WTC11 (cell line): ENCODE results near the gene PRRT4. TPM values are rescaled to one million over a fixed set of nuclear protein-coding genes. Genes with fewer than 3 reads are reported as not detected.
A peak's percentile ranks its signal among the peaks of the same experiment; 100 is the strongest.

Source experiments
- EMX1 ChIP-seq: fragments of 250-450 bp; sonication (Bioruptor Pico); IDR thresholded peaks from 2 replicates; pipeline ENCODE4 v1.8.0; 2021; ENCODE audit warnings: mild to moderate bottlenecking
- ETV6 ChIP-seq: sonication (generic); formaldehyde crosslinking; IDR thresholded peaks from 2 replicates; pipeline ENCODE4 v1.8.1; 2022; ENCODE audit warnings: mild to moderate bottlenecking, missing genetic modification reagents
- JUN ChIP-seq: sonication (generic); formaldehyde crosslinking; IDR thresholded peaks from 2 replicates; pipeline ENCODE4 v1.8.0; 2023; ENCODE audit warnings: mild to moderate bottlenecking, missing genetic modification reagents
- NR1H2 ChIP-seq: sonication (generic); formaldehyde crosslinking; IDR thresholded peaks from 2 replicates; pipeline ENCODE4 v1.9.0; 2021; ENCODE audit warnings: mild to moderate bottlenecking, moderate library complexity, missing genetic modification reagents
- NR3C1 ChIP-seq: sonication (generic); formaldehyde crosslinking; conservative IDR thresholded peaks from 2 replicates; pipeline ENCODE4 v1.8.1; 2023; ENCODE audit warnings: low read depth, mild to moderate bottlenecking, missing genetic modification reagents
- OVOL2 ChIP-seq: fragments of 250-450 bp; sonication (Bioruptor Pico); IDR thresholded peaks from 2 replicates; pipeline ENCODE4 v1.9.0; 2021; ENCODE audit warnings: mild to moderate bottlenecking, borderline replicate concordance
- PRRX2 ChIP-seq: fragments of 250-450 bp; sonication (Bioruptor Pico); IDR thresholded peaks from 2 replicates; pipeline ENCODE4 v1.8.0; 2021; ENCODE audit warnings: mild to moderate bottlenecking
- TEAD1 ChIP-seq: sonication (generic); formaldehyde crosslinking; IDR thresholded peaks from 2 replicates; pipeline ENCODE4 v1.8.0; 2022; ENCODE audit warnings: mild to moderate bottlenecking, missing genetic modification reagents
- total RNA-seq: library from RNA; stranded (reverse); gene quantifications from 3 replicates; pipeline ENCODE4 v1.2.3, GENCODE V29; 2021
- TF ChIP-seq, protein P1 (sequence below): fragments of 200-600 bp; IDR thresholded peaks from 2 replicates; pipeline ENCODE4 v1.8.0; 2022; ENCODE audit warnings: antibody characterized with exemption
- TF ChIP-seq, protein P2 (sequence below): sonication (generic); formaldehyde crosslinking; IDR thresholded peaks from 2 replicates; pipeline ENCODE4 v1.8.0; 2023; ENCODE audit warnings: mild to moderate bottlenecking, missing genetic modification reagents
- TF ChIP-seq, protein P3 (sequence below): sonication (generic); formaldehyde crosslinking; IDR thresholded peaks from 2 replicates; pipeline ENCODE4 v1.8.0; 2023; ENCODE audit warnings: missing genetic modification reagents
- TF ChIP-seq, protein P4 (sequence below): sonication (generic); formaldehyde crosslinking; IDR thresholded peaks from 2 replicates; pipeline ENCODE4 v1.8.1; 2023; ENCODE audit warnings: mild to moderate bottlenecking, missing genetic modification reagents
- TF ChIP-seq, protein P5 (sequence below): sonication (generic); formaldehyde crosslinking; conservative IDR thresholded peaks from 2 replicates; pipeline ENCODE4 v1.8.1; 2023; ENCODE audit warnings: mild to moderate bottlenecking, low read depth, missing genetic modification reagents, moderate library complexity
- TF ChIP-seq, protein P6 (sequence below): sonication (generic); formaldehyde crosslinking; conservative IDR thresholded peaks from 2 replicates; pipeline ENCODE4 v1.8.1; 2022; ENCODE audit warnings: mild to moderate bottlenecking, missing genetic modification reagents
- TF ChIP-seq, protein P7 (sequence below): sonication (generic); formaldehyde crosslinking; IDR thresholded peaks from 2 replicates; pipeline ENCODE4 v1.8.1; 2023; ENCODE audit warnings: mild to moderate bottlenecking, missing genetic modification reagents, moderate library complexity
- TF ChIP-seq, protein P8 (sequence below): sonication (generic); formaldehyde crosslinking; IDR thresholded peaks from 2 replicates; pipeline ENCODE4 v1.8.1; 2023; ENCODE audit warnings: mild to moderate bottlenecking, missing genetic modification reagents, moderate library complexity

The PRRT4 gene
- total RNA-seq, 1 experiment from 2014 or later, result 1.2 TPM

DNA sequence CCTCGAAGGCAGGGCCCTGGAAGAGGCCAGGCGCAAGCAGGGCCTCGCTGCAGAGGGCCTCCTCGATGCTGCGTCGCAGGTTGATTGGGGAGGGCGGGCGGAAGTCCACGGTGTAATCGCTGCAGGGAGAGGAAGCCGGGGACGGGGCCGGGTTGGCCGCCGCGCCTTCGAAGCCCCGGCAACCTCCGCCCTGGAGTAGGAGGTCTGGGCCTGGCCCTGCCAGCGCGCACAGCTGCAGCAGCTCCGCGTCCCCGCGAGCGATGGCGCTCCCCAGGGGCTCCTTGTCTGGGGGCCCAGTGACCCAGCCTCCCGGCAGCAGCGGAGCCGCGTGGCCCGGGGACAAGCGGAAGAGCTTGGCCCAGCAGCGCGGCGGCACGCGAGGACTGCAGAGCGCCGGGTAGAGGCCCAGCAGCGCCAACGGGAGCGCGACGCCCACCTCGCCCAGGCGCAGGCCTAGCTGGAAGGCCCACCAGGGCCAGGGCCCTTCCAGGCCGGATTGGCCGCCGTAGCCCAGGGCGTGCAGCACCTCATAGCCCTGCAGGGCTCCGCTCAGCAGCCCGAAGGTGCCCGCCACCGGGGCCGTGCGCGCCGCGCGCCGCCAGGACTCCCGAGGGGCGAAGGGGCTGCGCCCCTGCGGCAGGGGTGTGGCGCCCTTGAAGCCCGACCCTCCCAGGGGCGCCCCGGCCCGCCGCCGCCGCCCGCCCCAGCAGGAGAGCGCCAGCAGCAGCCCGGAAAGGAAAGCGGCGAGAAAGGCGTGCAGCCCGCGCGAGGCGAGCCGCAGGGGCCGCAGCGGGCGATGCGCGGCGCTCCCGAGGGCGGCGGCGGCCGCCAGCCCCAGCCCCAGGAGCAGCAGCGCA lies 10.0 kb downstream of the PRRT4 start (continued):
- TF ChIP-seq, protein P1, sequence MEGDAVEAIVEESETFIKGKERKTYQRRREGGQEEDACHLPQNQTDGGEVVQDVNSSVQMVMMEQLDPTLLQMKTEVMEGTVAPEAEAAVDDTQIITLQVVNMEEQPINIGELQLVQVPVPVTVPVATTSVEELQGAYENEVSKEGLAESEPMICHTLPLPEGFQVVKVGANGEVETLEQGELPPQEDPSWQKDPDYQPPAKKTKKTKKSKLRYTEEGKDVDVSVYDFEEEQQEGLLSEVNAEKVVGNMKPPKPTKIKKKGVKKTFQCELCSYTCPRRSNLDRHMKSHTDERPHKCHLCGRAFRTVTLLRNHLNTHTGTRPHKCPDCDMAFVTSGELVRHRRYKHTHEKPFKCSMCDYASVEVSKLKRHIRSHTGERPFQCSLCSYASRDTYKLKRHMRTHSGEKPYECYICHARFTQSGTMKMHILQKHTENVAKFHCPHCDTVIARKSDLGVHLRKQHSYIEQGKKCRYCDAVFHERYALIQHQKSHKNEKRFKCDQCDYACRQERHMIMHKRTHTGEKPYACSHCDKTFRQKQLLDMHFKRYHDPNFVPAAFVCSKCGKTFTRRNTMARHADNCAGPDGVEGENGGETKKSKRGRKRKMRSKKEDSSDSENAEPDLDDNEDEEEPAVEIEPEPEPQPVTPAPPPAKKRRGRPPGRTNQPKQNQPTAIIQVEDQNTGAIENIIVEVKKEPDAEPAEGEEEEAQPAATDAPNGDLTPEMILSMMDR, result no peak
- no peak for TF ChIP-seq PRRX2 (CRISPR knock-in tag)
- TF ChIP-seq, protein P2, sequence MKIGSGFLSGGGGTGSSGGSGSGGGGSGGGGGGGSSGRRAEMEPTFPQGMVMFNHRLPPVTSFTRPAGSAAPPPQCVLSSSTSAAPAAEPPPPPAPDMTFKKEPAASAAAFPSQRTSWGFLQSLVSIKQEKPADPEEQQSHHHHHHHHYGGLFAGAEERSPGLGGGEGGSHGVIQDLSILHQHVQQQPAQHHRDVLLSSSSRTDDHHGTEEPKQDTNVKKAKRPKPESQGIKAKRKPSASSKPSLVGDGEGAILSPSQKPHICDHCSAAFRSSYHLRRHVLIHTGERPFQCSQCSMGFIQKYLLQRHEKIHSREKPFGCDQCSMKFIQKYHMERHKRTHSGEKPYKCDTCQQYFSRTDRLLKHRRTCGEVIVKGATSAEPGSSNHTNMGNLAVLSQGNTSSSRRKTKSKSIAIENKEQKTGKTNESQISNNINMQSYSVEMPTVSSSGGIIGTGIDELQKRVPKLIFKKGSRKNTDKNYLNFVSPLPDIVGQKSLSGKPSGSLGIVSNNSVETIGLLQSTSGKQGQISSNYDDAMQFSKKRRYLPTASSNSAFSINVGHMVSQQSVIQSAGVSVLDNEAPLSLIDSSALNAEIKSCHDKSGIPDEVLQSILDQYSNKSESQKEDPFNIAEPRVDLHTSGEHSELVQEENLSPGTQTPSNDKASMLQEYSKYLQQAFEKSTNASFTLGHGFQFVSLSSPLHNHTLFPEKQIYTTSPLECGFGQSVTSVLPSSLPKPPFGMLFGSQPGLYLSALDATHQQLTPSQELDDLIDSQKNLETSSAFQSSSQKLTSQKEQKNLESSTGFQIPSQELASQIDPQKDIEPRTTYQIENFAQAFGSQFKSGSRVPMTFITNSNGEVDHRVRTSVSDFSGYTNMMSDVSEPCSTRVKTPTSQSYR, result no peak
- TF ChIP-seq, protein P3, sequence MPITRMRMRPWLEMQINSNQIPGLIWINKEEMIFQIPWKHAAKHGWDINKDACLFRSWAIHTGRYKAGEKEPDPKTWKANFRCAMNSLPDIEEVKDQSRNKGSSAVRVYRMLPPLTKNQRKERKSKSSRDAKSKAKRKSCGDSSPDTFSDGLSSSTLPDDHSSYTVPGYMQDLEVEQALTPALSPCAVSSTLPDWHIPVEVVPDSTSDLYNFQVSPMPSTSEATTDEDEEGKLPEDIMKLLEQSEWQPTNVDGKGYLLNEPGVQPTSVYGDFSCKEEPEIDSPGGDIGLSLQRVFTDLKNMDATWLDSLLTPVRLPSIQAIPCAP (CRISPR knock-in tag), result peak; percentile 89
- TF ChIP-seq JUN (CRISPR knock-in tag), result 0 out of 2 replicates have a peak, but pooled peaks have one; percentile 54
- TF ChIP-seq EMX1 (CRISPR knock-in tag), result no peak
- TF ChIP-seq, protein P4, sequence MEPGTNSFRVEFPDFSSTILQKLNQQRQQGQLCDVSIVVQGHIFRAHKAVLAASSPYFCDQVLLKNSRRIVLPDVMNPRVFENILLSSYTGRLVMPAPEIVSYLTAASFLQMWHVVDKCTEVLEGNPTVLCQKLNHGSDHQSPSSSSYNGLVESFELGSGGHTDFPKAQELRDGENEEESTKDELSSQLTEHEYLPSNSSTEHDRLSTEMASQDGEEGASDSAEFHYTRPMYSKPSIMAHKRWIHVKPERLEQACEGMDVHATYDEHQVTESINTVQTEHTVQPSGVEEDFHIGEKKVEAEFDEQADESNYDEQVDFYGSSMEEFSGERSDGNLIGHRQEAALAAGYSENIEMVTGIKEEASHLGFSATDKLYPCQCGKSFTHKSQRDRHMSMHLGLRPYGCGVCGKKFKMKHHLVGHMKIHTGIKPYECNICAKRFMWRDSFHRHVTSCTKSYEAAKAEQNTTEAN, result no peak
- TF ChIP-seq OVOL2 (CRISPR knock-in tag), result no peak
- TF ChIP-seq, protein P5, sequence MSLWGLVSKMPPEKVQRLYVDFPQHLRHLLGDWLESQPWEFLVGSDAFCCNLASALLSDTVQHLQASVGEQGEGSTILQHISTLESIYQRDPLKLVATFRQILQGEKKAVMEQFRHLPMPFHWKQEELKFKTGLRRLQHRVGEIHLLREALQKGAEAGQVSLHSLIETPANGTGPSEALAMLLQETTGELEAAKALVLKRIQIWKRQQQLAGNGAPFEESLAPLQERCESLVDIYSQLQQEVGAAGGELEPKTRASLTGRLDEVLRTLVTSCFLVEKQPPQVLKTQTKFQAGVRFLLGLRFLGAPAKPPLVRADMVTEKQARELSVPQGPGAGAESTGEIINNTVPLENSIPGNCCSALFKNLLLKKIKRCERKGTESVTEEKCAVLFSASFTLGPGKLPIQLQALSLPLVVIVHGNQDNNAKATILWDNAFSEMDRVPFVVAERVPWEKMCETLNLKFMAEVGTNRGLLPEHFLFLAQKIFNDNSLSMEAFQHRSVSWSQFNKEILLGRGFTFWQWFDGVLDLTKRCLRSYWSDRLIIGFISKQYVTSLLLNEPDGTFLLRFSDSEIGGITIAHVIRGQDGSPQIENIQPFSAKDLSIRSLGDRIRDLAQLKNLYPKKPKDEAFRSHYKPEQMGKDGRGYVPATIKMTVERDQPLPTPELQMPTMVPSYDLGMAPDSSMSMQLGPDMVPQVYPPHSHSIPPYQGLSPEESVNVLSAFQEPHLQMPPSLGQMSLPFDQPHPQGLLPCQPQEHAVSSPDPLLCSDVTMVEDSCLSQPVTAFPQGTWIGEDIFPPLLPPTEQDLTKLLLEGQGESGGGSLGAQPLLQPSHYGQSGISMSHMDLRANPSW (CRISPR knock-in tag), result no peak
- no peak for TF ChIP-seq NR3C1
- TF ChIP-seq NR1H2 (CRISPR knock-in tag), result 0 out of 2 replicates have a peak, but pooled peaks have one; percentile 50
- TF ChIP-seq, protein P6, sequence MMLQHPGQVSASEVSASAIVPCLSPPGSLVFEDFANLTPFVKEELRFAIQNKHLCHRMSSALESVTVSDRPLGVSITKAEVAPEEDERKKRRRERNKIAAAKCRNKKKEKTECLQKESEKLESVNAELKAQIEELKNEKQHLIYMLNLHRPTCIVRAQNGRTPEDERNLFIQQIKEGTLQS (CRISPR knock-in tag), result no peak
- TF ChIP-seq, protein P7, sequence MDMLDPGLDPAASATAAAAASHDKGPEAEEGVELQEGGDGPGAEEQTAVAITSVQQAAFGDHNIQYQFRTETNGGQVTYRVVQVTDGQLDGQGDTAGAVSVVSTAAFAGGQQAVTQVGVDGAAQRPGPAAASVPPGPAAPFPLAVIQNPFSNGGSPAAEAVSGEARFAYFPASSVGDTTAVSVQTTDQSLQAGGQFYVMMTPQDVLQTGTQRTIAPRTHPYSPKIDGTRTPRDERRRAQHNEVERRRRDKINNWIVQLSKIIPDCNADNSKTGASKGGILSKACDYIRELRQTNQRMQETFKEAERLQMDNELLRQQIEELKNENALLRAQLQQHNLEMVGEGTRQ (CRISPR knock-in tag), result no peak
- no peak for TF ChIP-seq TEAD1
- TF ChIP-seq ETV6 (CRISPR knock-in tag), result 0 out of 2 replicates have a peak, but pooled peaks have one; percentile 41
- TF ChIP-seq, protein P8, sequence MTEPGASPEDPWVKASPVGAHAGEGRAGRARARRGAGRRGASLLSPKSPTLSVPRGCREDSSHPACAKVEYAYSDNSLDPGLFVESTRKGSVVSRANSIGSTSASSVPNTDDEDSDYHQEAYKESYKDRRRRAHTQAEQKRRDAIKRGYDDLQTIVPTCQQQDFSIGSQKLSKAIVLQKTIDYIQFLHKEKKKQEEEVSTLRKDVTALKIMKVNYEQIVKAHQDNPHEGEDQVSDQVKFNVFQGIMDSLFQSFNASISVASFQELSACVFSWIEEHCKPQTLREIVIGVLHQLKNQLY (CRISPR knock-in tag), result no peak
